ENCODE measurements around the gene CEP83.
"Not testable (repeated sequence)": the region's sequence is repeated elsewhere in the genome, so short reads cannot be mapped to it uniquely, and the experiment has no call there.

Gene CEP83

GRCh38 chr12:94320109-94320508 is 139.6 kb downstream of the CEP83 start:
- no peak overlapping the region for H3K27ac ChIP-seq
- TF ChIP-seq CTCF (conservative IDR thresholded peaks at IDR 0.05) = no peak

DNA sequence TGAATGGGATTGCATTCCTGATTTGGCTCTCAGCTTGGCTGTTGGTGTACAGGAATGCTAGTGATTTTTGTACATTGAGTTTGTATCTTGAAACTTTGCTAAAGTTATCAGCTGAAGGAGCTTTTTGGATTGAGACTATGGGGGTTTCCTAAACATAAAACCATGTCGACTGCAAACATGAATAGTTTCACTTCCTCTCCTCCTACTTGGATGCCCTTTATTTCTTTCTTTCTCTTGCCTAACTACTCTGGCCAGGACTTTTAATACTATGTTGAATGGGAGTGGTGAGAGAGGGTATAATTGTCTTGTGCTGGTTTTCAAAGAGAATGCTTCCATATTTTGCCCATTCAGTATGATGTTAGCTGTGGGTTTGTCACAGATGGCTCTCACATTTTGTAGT is 141.5 kb downstream of the CEP83 start:
- no peak overlapping the region for H3K27ac ChIP-seq
- TF ChIP-seq CTCF (conservative IDR thresholded peaks at IDR 0.05) = no peak

- not testable (repeated sequence) for H3K27ac ChIP-seq
Observed at GRCh38 chr12:94316600-94316999, 143.1 kb downstream of the CEP83 start.

GRCh38 chr12:94312378-94312777 is 147.3 kb downstream of the CEP83 start:
- TF ChIP-seq CTCF (conservative IDR thresholded peaks at IDR 0.05) = no peak
- no peak overlapping the region for H3K27ac ChIP-seq

GRCh38 chr12:94309373-94309772 is 150.3 kb downstream of the CEP83 start:
- TF ChIP-seq CTCF (conservative IDR thresholded peaks at IDR 0.05) = no peak
- H3K27ac ChIP-seq = no peak overlapping the region

DNA sequence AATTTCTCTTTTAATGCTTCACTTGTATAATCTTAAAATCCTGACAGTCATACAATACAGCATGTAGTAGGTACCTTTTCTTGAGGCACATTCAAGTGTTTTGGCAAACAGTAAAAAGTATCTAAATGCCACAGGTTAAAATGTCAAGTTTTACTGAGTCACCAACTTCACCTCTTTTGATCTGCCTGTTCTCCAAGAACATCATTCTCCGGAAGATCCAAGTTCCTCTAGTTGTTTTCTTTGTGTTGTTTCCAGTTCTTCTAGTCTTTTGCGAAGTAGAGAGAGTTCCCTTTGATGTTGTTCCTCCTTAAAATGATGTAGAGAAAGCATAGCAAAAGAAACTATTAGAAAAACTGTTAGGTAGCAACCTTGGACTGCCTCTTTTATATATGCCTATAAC is 151.1 kb downstream of the CEP83 start:
- TF ChIP-seq CTCF (conservative IDR thresholded peaks at IDR 0.05) = no peak
- H3K27ac ChIP-seq = no peak overlapping the region

GRCh38 chr12:94305130-94305957 is 154.3 kb downstream of the CEP83 start:
- H3K27ac ChIP-seq = peak overlapping the region; percentile 18; the same call in 1 of the 2 replicates
- no peak for TF ChIP-seq CTCF (conservative IDR thresholded peaks at IDR 0.05)

DNA sequence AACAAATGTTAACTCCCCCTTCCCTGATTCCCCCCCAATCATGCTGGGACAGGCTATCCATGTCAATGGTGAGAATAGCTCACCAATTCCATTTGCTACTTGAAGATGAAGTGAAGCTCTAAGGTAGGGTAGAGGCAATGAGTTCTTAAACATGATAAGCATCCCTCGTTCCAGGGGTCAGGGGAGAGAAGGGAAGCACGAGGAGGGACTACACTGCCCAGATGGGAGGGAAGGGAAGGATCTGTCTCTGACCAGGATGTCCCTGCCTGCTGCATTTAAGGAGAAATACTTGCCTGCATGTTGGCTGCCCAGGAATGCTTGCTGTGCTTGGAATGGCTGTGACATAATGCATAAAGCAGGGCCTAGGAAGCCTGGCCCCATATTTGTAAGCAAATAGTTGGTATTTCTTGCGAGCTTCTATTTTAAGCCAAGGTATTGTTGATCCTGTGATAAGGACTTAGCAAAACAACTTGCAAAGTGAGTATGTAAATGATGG is 155.1 kb downstream of the CEP83 start:
- H3K27ac ChIP-seq = peak overlapping the region; percentile 18; the same call in 1 of the 2 replicates
- no peak for TF ChIP-seq CTCF (conservative IDR thresholded peaks at IDR 0.05)
